NCI-H2107 (cell line): ENCODE measurements around the gene RNF217.

Experiments used
- DNase-seq: peaks from one replicate; lab custom pipeline; 2025; lab: John Stamatoyannopoulos, UW

RNF217 gene

GRCh38 chr6:125129354-125129753 is 167.1 kb downstream of the RNF217 start:
- DNase-seq, result no peak

- DNase-seq, result no peak
These were observed 169.8 kb downstream of the RNF217 start for GRCh38 chr6:125132058-125132457.

DNA sequence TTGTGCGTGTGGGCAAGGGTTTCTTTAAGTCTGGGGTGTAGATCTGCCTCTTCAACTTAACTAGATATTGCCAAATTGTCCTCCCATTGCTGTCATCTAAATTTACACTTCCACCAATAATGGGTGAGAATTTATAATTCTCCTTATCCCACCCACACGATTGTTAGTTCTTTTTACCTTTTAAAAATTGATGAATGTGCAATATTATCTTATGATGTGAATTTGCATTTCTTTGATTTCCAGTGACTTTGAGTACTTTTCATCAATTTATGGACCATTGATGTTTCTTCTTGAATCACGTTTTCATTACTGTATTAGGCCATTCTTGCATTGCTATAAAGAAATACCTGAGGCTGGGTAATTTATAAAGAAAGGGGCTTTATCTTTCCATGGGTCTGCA is 174.1 kb downstream of the RNF217 start:
- no peak for DNase-seq

GRCh38 chr6:125138083-125138482 is 175.8 kb downstream of the RNF217 start:
- DNase-seq, result no peak

DNA sequence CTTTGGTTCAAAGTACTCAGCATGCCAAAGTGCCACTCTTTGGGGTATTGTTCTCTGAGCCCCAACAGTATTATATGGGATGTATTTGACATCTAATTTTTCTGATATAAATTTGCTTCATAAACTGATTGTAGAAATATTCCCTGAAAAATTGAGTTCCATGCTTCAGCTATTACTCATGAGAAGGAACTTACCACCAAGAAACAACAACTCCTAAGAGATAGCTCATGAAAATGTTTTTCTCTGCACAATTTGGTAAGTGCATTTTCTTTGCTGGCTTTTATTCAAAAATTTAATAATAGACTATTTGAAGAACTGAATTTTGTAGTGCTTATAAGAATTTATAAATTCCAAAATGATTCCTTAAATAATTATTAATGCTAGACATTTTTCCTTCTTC is 178.6 kb downstream of the RNF217 start:
- no peak for DNase-seq
